M059J (cell line): Measurements from ENCODE around the gene CTBP1. TPM values are rescaled to one million over a fixed set of nuclear protein-coding genes. Genes with fewer than 3 reads are reported as not detected.

Experiments used
- DNase-seq: peaks from one replicate; pipeline ENCODE4 v3.0.0-alpha.2; 2012; ENCODE audit warnings: low read depth
- total RNA-seq: library from RNA; depleted of rRNA; stranded (reverse); fragments of >200 nt; shearing (Covaris generic); gene quantifications from 2 replicates; pipeline ENCODE4 v1.2.3, GENCODE V29; 2014; rRNA removed

The CTBP1 gene
- total RNA-seq, 1 experiment from 2014 or later, result 166 TPM

- DNase-seq, result no peak
Measured at GRCh38 chr4:1164444-1164843, 84.5 kb downstream of the CTBP1 start.

- no peak for DNase-seq
Measured at GRCh38 chr4:1164040-1164439, 84.9 kb downstream of the CTBP1 start.

Other genes with a start within 250 kb of the CTBP1 start
- 45.3 and 82.5 TPM in 2 replicates for gene FGFRL1, start 237.5 kb downstream of the CTBP1 start, total RNA-seq
- gene RNF212, start 135.6 kb downstream of the CTBP1 start, total RNA-seq, result 24.1 and 25.2 TPM in 2 replicates
- gene SPON2, start 76.5 kb downstream of the CTBP1 start, total RNA-seq, result 0.07 TPM in 1 of 2 replicates, not detected in the other
- gene MAEA, start 40.8 kb upstream of the CTBP1 start, total RNA-seq, result 44.4 and 75.0 TPM in 2 replicates
- gene UVSSA, start 98.1 kb upstream of the CTBP1 start, total RNA-seq, result 1.5 and 3.9 TPM in 2 replicates
- gene NKX1-1, start 157.3 kb upstream of the CTBP1 start, total RNA-seq, result not detected in 2 replicates